Natural killer cell (primary cell): ENCODE data around the gene UBL4B. TPM values are rescaled to one million over a fixed set of nuclear protein-coding genes. Genes with fewer than 3 reads are reported as not detected.
A peak's percentile ranks its signal among the peaks of the same experiment; 100 is the strongest.

Source experiments
- ATAC-seq, 3 donors: fragments of 150-1000 bp in 2 of 3; fragments of 200-7000 bp in 1 of 3; cut with Tn5 transposase; 1 replicate in 1 of 3; 2 replicates in 2 of 3; pipeline ENCODE4 v1.10.0; 2021; ENCODE audit warnings: mild to moderate bottlenecking in 2 of 3, moderate library complexity in 2 of 3
- DNase-seq, 2 donors: peaks; one replicate each; pipeline versions ENCODE4 v3.0.0 to v3.0.0-alpha.2; 2013 to 2021; ENCODE audit warnings: mixed read lengths in 1 of 2
- H3K27ac ChIP-seq: one replicate; pipeline ENCODE4 v1.5.1; 2013; ENCODE audit warnings: mild to moderate bottlenecking, low read length
- H3K27me3 ChIP-seq: one replicate; pipeline ENCODE4 v1.6.1; 2013; ENCODE audit warnings: low read length; ENCODE audit not compliant: control insufficient read depth, insufficient read depth
- H3K36me3 ChIP-seq: one replicate; pipeline ENCODE4 v1.6.1; 2013; ENCODE audit warnings: low read length; ENCODE audit not compliant: control insufficient read depth, insufficient read depth
- H3K4me1 ChIP-seq: one replicate; pipeline ENCODE4 v1.6.1; 2013; ENCODE audit warnings: low read length; ENCODE audit not compliant: control insufficient read depth, insufficient read depth
- H3K4me3 ChIP-seq: one replicate; pipeline ENCODE4 v1.5.1; 2013; ENCODE audit warnings: low read length
- H3K9me3 ChIP-seq: one replicate; pipeline ENCODE4 v1.6.1; 2013; ENCODE audit warnings: low read length; ENCODE audit not compliant: control insufficient read depth, insufficient read depth
- H3K27ac Mint-ChIP-seq, 2 donors: one replicate each; pipeline ENCODE4 v1.8.0; 2022; ENCODE audit warnings: mild to moderate bottlenecking in 2 of 2, mixed read lengths in 2 of 2, moderate library complexity in 1 of 2
- H3K27me3 Mint-ChIP-seq, 2 donors: one replicate each; pipeline ENCODE4 v1.8.0; 2022; ENCODE audit warnings: low read depth in 2 of 2, mixed read lengths in 2 of 2
- H3K36me3 Mint-ChIP-seq: one replicate; pipeline ENCODE4 v1.8.0; 2022; ENCODE audit warnings: mixed read lengths
- H3K4me1 Mint-ChIP-seq, 2 donors: one replicate each; pipeline ENCODE4 v1.8.0; 2022; ENCODE audit warnings: mixed read lengths in 2 of 2
- H3K4me3 Mint-ChIP-seq: one replicate; pipeline ENCODE4 v1.8.0; 2022; ENCODE audit warnings: mild to moderate bottlenecking, moderate library complexity, mixed read lengths
- H3K9me3 Mint-ChIP-seq, 2 donors: one replicate each; pipeline ENCODE4 v1.8.0; 2022; ENCODE audit warnings: mixed read lengths in 2 of 2
- CTCF ChIP-seq: fragments of 200-600 bp; IDR thresholded peaks from one replicate; pipeline ENCODE4 v1.8.0; 2022; ENCODE audit warnings: antibody characterized with exemption
- WGBS: methylation state at CpG from one replicate; pipeline ENCODE4 v1.1.7; 2013; ENCODE audit warnings: missing lambda C conversion rate; ENCODE audit not compliant: insufficient coverage; 5-methylcytosine and 5-hydroxymethylcytosine counted together
- intact Hi-C: fragments of 100-400 bp; cut with micrococcal nuclease; formaldehyde crosslinking; loops from one replicate; pipeline ENCODE4 v1.14.2; 2022
- total RNA-seq, 4 donors: library from RNA; stranded (reverse); fragments of 120-200 nt in 1 of 4; gene quantifications; one replicate each; pipeline versions ENCODE4 v1.2.3 to v1.2.4, GENCODE V29; 2013 to 2022

The UBL4B gene
- total RNA-seq, 3 donors from 2014 or later (not counting 1 experiment from before 2014, with no cell fraction given): not detected

- H3K4me1 Mint-ChIP-seq: peaks cover 15 to 19% of the 10 kb centered on the region in 2 donors
- WGBS: 89% methylated on average over 5 of the region's 5 CpGs
These were observed 26.6 kb upstream of the UBL4B start for GRCh38 chr1:110085671-110086070.

GRCh38 chr1:110086961-110087360 is 25.3 kb upstream of the UBL4B start:
- H3K36me3 ChIP-seq: no peaks in the 10 kb centered on the region
- Mint-ChIP-seq H3K27ac (no peak overlapping the region), H3K4me1 (peaks cover 15 to 19% of the 10 kb centered on the region in 2 donors), H3K27me3 (peaks cover 38 to 61% of the 10 kb centered on the region in 2 donors), H3K36me3 (no peaks in the 10 kb centered on the region), H3K4me3 (no peak overlapping the region), H3K9me3 (no peaks in the 10 kb centered on the region)
- no peak for ATAC-seq
- peaks cover 16% of the 10 kb centered on the region for H3K4me1 ChIP-seq
- H3K9me3 ChIP-seq: no peaks in the 10 kb centered on the region
- peaks cover 21% of the 10 kb centered on the region for H3K27me3 ChIP-seq
- H3K27ac ChIP-seq: no peak overlapping the region
- WGBS: 84% methylated on average over 4 of the region's 4 CpGs
- intact Hi-C loops: loop anchor here (10.0 kb wide), 1 partner anchor 378 kb away; no protein-coding TSS in a partner anchor
- no peak for TF ChIP-seq CTCF
- no peak overlapping the region for H3K4me3 ChIP-seq
- DNase-seq: no peak

More at GRCh38 chr1:110085671-110086070, 26.6 kb upstream of the UBL4B start:
- no peak overlapping the region for H3K27ac ChIP-seq
- intact Hi-C loops: loop anchor here (10.0 kb wide), 1 partner anchor 379 kb away; no protein-coding TSS in a partner anchor
- no peaks in the 10 kb centered on the region for H3K36me3 ChIP-seq
- Mint-ChIP-seq H3K4me3 (peak overlapping the region; percentile 18), H3K27ac (no peak overlapping the region), H3K36me3 (no peaks in the 10 kb centered on the region), H3K9me3 (no peaks in the 10 kb centered on the region), H3K27me3 (peaks cover 38 to 67% of the 10 kb centered on the region in 2 donors)
- H3K4me1 ChIP-seq: peaks cover 16% of the 10 kb centered on the region
- no peaks in the 10 kb centered on the region for H3K9me3 ChIP-seq
- ATAC-seq (no peak), DNase-seq (no peak)
- TF ChIP-seq CTCF: no peak
- no peak overlapping the region for H3K4me3 ChIP-seq
- H3K27me3 ChIP-seq: peaks cover 21% of the 10 kb centered on the region

- Mint-ChIP-seq H3K9me3 (no peaks in the 10 kb centered on the region), H3K4me3 (peak overlapping the region; percentile 21), H3K36me3 (no peaks in the 10 kb centered on the region), H3K27ac (no peak overlapping the region), H3K27me3 (peaks cover 37 to 59% of the 10 kb centered on the region in 2 donors), H3K4me1 (peaks cover 14 to 18% of the 10 kb centered on the region in 2 donors)
- H3K9me3 ChIP-seq: no peaks in the 10 kb centered on the region
- H3K36me3 ChIP-seq: no peaks in the 10 kb centered on the region
- peaks cover 13% of the 10 kb centered on the region for H3K27me3 ChIP-seq
- H3K27ac ChIP-seq: no peak overlapping the region
- ATAC-seq (peak; percentile 67 to 77 (median 75)), DNase-seq (peak in 1 of 2 donors; percentile 70)
- peak; percentile 53 for TF ChIP-seq CTCF
- peaks cover 13% of the 10 kb centered on the region for H3K4me1 ChIP-seq
- WGBS: 55% methylated on average over 15 of the region's 15 CpGs
- no peak overlapping the region for H3K4me3 ChIP-seq
- intact Hi-C loops: loop anchor here (10.0 kb wide), 1 partner anchor 377 kb away; no protein-coding TSS in a partner anchor
These were observed 24.2 kb upstream of the UBL4B start for GRCh38 chr1:110087812-110088738.
